ENCODE data around the gene FCMR. TPM values are rescaled to one million over a fixed set of nuclear protein-coding genes. Genes with fewer than 3 reads are reported as not detected.

The FCMR gene
- total and polyA plus RNA-seq, 9 of the 15 experiments (the other 6 are each of a cell fraction or from before 2014, with no cell fraction given) = 0.11 to 0.82 (median 0.20) TPM; not detected in 5

- TF ChIP-seq NKRF (IDR thresholded peaks at IDR 0.05; ENCODE audit: borderline replicate concordance) (0 out of 2 replicates have a peak, but pooled peaks have one; percentile 34), ZNF282 (CRISPR knock-in tag; IDR thresholded peaks at IDR 0.05) (0 out of 2 replicates have a peak, but pooled peaks have one; percentile 10), TAF15 (IDR thresholded peaks at IDR 0.05; ENCODE audit: low read depth, low read length) (0 out of 2 replicates have a peak, but pooled peaks have one; percentile 65), MLLT1 (IDR thresholded peaks at IDR 0.05) (peak in 1 of 2 experiments; percentile 47; a peak in 1 of 4 replicates), ADNP (tag; IDR thresholded peaks at IDR 0.05) (peak; percentile 80), ZC3H4 (CRISPR knock-in tag; IDR thresholded peaks at IDR 0.05; ENCODE audit: borderline replicate concordance) (0 out of 2 replicates have a peak, but pooled peaks have one; percentile 71), ZNF280A (IDR thresholded peaks at IDR 0.05; ENCODE audit: low read depth, partially characterized antibody) (peak; percentile 20)
Measured at GRCh38 chr1:206923961-206924557, 2.3 kb upstream of the FCMR start (continued).

Data from K562 (cell line).